Bronchial epithelial cell (primary cell): Measurements from ENCODE around the gene ATP11B. TPM values are rescaled to one million over a fixed set of nuclear protein-coding genes. Genes with fewer than 3 reads are reported as not detected.

Experiments used
- DNase-seq: peaks from one replicate; pipeline ENCODE4 v3.0.0-alpha.2; 2010; ENCODE audit warnings: low read depth
- FAIRE-seq: peaks from 2 replicates; lab custom pipeline; 2011; peaks lifted over from hg19 to GRCh38; lab: Jason Lieb, UNC
- H3K27me3 ChIP-seq: 2 replicates; pipeline ENCODE4 v1.5.1; 2011; ENCODE audit warnings: low read length; ENCODE audit not compliant: control insufficient read depth, insufficient read depth
- H3K36me3 ChIP-seq: 2 replicates; pipeline ENCODE4 v1.5.1; 2011; ENCODE audit warnings: low read length; ENCODE audit not compliant: control insufficient read depth, insufficient read depth
- H3K4me3 ChIP-seq: 2 replicates; pipeline ENCODE4 v1.5.1; 2011; ENCODE audit warnings: mild to moderate bottlenecking, low read depth, low read length, control low read depth
- total RNA-seq: library from RNA; depleted of rRNA; stranded (reverse); fragments of >200 nt; gene quantifications from 2 replicates; pipeline ENCODE4 v1.2.1, GENCODE V29; 2014
- TF ChIP-seq, protein P1 (sequence below): IDR thresholded peaks from 2 replicates; pipeline ENCODE4 v1.5.1; 2011; ENCODE audit warnings: mild to moderate bottlenecking, moderate library complexity, low read length, control low read depth, inconsistent platforms; ENCODE audit not compliant: insufficient read depth, severe bottlenecking

The ATP11B gene
- total RNA-seq, result 72.4 and 101 TPM in 2 replicates

DNA sequence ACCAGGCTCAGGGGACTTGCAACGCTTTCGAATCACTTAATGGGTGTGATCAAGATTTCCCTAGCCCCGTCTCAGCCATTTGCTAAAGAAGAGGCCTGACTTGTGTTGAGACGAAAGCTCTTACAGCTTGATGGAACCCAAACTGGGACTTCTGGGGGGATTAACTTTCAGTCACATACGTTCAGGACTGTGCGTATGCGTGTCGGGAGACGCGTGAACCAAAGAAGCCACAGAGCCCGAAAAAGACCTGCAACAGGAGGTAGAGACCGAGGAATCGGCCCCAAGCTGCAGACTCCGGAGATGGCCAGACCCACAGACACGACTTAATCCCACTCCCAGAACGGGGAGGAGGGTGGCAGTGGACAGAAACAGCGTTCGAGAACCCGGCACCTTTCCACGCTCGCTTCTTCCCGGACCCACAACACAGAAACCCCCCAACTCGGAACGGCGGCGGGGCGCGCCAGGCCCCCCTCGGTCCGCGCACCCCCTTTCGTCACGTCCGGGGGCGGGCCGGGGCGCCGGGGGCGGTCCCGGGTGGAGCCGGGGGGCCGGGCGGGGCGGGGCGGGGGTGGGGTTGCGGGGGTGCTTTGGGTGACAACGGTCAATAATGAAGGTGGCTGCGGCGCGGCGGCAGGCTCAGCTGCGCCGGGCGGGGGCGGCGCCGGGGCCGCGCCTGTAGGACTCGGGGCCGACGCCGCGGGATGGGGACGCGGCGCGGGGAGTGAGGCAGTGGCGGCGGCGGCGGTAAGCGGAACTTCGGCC is at the start of gene ATP11B:
ATP11B (plus strand) TSS at position 604 of the 762 bp plus-strand sequence. CDS start 256 bp downstream, outside the sequence.
- TF ChIP-seq, protein P1, sequence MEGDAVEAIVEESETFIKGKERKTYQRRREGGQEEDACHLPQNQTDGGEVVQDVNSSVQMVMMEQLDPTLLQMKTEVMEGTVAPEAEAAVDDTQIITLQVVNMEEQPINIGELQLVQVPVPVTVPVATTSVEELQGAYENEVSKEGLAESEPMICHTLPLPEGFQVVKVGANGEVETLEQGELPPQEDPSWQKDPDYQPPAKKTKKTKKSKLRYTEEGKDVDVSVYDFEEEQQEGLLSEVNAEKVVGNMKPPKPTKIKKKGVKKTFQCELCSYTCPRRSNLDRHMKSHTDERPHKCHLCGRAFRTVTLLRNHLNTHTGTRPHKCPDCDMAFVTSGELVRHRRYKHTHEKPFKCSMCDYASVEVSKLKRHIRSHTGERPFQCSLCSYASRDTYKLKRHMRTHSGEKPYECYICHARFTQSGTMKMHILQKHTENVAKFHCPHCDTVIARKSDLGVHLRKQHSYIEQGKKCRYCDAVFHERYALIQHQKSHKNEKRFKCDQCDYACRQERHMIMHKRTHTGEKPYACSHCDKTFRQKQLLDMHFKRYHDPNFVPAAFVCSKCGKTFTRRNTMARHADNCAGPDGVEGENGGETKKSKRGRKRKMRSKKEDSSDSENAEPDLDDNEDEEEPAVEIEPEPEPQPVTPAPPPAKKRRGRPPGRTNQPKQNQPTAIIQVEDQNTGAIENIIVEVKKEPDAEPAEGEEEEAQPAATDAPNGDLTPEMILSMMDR, result no peak
- no peak for FAIRE-seq
- H3K36me3 ChIP-seq, result no peaks in the 10 kb centered on the region
- peak; percentile 55 for DNase-seq
- H3K4me3 ChIP-seq, result peak within 1 kb of the TSS; percentile 90
- no peaks in the 10 kb centered on the region for H3K27me3 ChIP-seq

GRCh38 chr3:182746959-182747358 is 46.3 kb upstream of the ATP11B start:
- H3K36me3 ChIP-seq, result no peaks in the 10 kb centered on the region
- DNase-seq, result no peak
- H3K4me3 ChIP-seq, result no peak overlapping the region
- TF ChIP-seq, protein P1, result no peak
- FAIRE-seq, result no peak
- no peaks in the 10 kb centered on the region for H3K27me3 ChIP-seq

- TF ChIP-seq, protein P1, result no peak
- DNase-seq (peak; percentile 26), FAIRE-seq (no peak)
- no peak overlapping the region for H3K4me3 ChIP-seq
- no peaks in the 10 kb centered on the region for H3K36me3 ChIP-seq
- no peaks in the 10 kb centered on the region for H3K27me3 ChIP-seq
These were observed 38.0 kb upstream of the ATP11B start for GRCh38 chr3:182755308-182755707.

- Histone ChIP-seq H3K36me3 (no peaks in the 10 kb centered on the region), H3K27me3 (no peaks in the 10 kb centered on the region), H3K4me3 (no peak overlapping the region)
- no peak for DNase-seq
- FAIRE-seq, result no peak
- TF ChIP-seq, protein P1, result no peak
These were observed 37.6 kb upstream of the ATP11B start for GRCh38 chr3:182755712-182756111.

GRCh38 chr3:182760576-182761164 is 32.6 kb upstream of the ATP11B start:
- Histone ChIP-seq H3K36me3 (no peaks in the 10 kb centered on the region), H3K27me3 (no peaks in the 10 kb centered on the region), H3K4me3 (no peak overlapping the region)
- TF ChIP-seq, protein P1, result no peak
- no peak for FAIRE-seq
- no peak for DNase-seq
